ENCODE measurements around the gene FANCE. TPM values are rescaled to one million over a fixed set of nuclear protein-coding genes. Genes with fewer than 3 reads are reported as not detected.

FANCE gene, protein sequence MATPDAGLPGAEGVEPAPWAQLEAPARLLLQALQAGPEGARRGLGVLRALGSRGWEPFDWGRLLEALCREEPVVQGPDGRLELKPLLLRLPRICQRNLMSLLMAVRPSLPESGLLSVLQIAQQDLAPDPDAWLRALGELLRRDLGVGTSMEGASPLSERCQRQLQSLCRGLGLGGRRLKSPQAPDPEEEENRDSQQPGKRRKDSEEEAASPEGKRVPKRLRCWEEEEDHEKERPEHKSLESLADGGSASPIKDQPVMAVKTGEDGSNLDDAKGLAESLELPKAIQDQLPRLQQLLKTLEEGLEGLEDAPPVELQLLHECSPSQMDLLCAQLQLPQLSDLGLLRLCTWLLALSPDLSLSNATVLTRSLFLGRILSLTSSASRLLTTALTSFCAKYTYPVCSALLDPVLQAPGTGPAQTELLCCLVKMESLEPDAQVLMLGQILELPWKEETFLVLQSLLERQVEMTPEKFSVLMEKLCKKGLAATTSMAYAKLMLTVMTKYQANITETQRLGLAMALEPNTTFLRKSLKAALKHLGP
- total RNA-seq, result 10 to 100 TPM; 22.2 to 23.1 TPM

DNA sequence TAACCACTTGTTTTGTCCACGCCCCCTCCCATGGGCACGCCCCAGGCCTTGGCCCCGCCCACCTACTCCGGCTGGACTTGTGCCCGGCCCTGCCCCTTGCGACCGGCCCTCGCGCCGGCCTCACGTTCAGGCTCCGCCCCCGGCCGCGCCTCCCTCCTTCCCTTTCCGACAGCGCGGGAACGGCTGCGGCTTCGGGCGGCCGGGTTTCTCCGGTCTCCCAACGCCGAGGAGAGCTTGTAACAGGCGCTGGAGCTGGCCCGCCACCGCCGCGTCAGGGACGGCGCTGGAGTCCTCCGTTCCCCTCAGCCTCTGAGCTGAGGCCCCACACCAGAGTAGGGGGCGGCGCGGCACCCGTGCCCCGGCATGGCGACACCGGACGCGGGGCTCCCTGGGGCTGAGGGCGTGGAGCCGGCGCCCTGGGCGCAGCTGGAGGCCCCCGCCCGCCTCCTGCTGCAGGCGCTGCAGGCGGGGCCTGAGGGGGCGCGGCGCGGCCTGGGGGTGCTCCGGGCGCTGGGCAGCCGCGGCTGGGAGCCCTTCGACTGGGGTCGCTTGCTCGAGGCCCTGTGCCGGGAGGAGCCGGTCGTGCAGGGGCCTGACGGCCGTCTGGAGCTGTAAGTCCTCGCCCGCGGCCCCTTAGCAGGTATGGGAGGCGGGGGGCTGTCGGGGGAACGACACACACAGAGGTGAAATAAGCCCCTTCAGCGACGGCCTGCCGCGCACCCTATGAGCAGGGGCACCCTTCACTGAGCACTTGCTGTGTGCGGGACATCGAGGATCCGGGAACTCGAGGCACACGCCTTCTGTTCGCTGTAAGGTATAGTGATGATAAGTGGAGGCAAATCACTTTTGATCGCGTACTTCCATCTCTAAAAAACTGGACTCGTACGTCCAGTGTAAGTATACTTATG lies at the start of gene FANCE:
Gene FANCE, plus strand, starts transcription at position 156 of the 908 bp plus-strand sequence. Its CDS starts 208 bp downstream, at position 364.
- POLR2A ChIA-PET, result interaction anchor here (0.6 to 1.0 kb wide), 3 partner anchors 16 to 796 kb away, joined by 3 to 5 read pairs (median 3); partner anchors contain the start of genes RPL10A and ZNF76
- CTCF ChIA-PET, result interaction anchor here (1.5 to 7.2 kb wide), 5 partner anchors 15 to 155 kb away, joined by 6 to 104 read pairs (median 8); partner anchors contain the start of genes DEF6, PPARD and RPL10A

DNA sequence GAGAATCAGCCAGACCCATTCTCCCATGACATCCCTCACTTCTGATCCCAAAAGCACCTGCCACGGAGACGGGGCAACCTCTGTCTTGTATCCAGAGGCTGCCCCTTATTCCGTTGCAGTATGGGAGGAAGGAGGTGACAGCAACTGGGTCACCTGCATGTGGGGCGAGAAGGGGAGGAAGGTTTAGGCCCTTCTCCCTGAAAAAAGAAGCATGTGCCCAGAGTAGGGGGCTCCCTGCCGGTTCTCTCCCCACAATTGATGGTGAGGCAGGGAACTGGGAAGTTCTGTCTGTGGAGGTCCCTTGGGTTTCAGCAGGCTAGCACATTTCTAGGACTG lies 49.3 kb upstream of the FANCE start:
- POLR2A ChIA-PET, result no interaction called here
- CTCF ChIA-PET, result no interaction called here

DNA sequence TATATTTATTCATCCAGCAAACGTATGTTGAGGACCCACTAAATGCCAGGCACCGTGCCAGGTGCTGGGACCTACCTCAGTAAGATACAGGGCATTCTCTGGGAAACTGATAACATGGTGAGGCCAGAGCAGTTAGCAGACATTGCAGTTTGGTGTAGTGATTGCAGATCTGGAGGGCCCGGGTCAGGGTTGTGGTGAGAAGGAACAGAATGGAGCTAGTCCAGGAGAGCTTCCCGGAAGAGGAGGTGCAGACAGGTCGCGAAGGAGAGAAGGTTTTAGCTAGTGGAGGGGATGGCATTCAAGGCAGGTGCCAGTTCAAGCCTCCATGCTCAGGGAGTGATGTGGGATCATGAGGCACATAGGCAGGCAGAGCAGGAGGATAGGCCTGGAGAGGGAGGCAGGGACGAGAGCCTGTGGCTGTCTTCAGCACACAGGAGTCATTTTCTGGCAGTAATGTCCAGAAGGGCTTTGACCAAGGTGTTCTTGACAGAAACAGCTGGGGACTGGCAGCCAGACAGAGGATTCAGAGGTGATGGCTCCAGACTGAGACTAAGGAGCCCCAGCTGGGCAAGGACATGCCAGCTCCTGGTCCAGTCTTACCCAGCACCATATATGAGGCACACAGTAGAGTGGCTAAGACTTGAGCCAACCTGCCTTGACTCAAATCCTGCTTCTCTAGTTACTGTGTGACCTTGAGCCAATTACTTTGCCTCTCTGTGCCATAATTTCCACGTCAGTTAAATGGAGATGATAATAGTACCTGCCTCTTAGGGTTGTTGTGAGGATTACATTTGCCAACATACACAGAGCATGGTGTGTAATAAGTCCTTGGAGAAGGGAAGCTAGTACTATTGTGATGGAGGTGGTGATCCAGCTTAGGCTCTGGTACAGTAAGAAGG lies 48.3 kb upstream of the FANCE start:
- CTCF ChIA-PET, result interaction anchor here (1.4 kb wide), 1 partner anchor 61 kb away, joined by 4 read pairs; the partner anchor contains the start of gene PPARD
- POLR2A ChIA-PET, result no interaction called here

DNA sequence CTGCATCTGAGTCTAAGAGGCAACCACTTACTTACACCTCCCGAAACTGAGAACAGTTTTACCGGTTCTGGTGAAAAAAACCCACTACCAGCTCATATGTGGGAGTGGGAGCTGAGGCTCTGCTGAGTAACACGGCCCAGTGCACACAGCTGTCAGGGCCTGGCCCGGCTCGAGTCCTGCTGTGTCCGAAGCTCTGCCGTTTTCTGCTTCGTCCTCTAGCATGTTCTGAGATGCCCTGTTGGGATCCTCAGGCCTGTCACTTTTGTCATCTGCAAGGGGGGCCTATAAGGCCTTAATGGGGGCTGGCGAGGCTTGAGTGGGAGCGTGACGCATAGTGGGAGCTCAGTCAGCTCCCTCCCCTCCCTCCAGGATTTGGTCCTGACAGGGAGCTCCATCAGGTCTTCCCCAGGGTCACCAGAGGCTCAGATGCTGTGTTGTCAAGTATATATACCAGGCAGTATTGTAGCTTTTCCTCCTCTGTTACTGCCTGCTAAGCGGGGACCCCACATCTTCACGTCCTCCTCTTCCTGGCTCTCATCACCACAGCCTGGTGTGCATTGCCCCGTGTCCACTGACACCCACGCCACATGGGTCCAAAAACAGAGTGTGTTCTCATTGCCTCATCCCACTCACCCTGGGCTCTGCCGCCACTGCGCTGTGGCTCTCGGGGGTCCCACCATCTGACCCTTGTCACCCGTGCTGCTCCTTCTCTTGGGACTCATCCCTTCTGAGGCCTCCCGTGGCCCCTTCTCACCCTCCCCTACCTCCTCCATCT lies 45.2 kb upstream of the FANCE start:
- ChIA-PET CTCF (interaction anchor here (0.9 kb wide), 1 partner anchor 31 kb away, joined by 3 read pairs; no protein-coding TSS in a partner anchor), POLR2A (no interaction called here)

DNA sequence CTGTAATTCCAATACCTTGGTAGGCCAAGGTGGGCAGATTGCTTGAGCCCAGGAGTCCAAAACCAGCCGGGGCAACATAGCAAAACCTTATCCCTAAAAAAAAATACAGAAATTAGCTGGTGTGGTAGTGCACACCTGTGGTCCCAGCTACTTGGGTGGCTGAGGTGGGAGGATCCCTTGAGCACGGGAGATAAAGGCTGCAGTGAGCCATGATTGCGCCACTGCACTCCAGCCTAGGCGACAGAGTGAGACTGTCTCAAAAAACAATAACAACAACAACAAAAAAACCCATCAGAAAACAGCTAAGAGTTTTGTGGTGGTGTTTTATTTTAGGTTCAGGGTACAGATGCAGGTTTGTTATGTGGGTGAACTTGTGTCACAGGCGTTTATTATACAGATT lies 42.9 kb upstream of the FANCE start:
- CTCF ChIA-PET, result interaction anchor here (1.9 kb wide), 1 partner anchor 67 kb away, joined by 4 read pairs; the partner anchor contains the start of gene PPARD

DNA sequence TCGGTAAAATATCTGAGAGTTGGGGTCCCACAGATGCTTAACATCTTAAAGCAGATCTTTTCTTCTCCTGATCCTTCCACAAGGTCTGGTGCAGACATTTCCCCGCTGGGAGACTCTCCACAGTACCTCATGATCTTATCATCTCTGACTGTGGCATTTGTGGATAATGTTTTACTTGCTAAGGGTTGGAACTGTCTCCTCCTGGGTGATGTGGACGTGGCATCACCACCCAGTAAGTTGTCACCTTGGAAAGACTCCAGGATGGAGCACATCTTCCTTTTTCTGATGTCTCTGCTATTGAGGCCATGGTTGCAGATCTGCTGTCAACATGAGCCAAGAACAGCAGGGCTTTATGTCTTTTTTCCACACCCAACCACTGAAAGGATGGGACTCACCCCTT lies 42.0 kb upstream of the FANCE start:
- ChIA-PET POLR2A (no interaction called here), CTCF (no interaction called here)

More for the DNA sequence above, 42.9 kb upstream of the FANCE start:
- POLR2A ChIA-PET, result no interaction called here

DNA sequence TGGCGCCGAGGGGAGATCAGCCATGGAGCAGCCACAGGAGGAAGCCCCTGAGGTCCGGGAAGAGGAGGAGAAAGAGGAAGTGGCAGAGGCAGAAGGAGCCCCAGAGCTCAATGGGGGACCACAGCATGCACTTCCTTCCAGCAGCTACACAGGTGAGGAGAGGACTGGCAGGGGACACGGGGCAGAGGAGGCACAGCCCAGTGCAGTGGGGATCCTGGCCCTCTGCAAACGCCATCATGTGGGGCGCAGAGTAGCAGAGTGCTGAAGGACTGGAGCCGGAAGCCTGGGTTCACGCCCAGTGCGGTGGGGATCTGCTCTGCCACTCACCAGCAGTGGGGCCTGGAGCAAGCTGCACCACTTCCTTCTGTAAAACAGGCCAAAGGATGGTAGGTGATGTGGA lies 41.1 kb upstream of the FANCE start:
- ChIA-PET CTCF (interaction anchor here (0.9 kb wide), 1 partner anchor 9 kb away, joined by 3 read pairs; no protein-coding TSS in a partner anchor), POLR2A (no interaction called here)

DNA sequence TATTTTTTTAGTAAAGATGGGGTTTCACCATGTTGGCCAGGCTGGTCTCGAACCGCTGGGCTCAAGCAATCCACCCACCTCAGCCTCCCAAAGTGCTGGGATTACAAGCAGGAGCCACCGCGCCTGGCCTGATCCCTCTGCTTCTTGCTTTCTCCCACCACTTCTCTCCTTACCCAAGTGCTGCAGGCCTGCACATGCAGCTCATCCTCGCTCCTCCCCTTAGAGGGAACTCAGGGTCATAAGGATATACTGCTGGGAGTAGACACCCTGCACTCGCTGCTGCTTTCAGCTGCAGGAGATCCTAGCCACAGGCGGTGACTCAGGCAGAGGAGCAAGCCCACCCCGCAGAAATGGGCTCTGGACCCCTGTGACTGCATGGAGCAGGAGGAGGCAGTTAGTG lies 40.0 kb upstream of the FANCE start:
- ChIA-PET POLR2A (no interaction called here), CTCF (no interaction called here)

DNA sequence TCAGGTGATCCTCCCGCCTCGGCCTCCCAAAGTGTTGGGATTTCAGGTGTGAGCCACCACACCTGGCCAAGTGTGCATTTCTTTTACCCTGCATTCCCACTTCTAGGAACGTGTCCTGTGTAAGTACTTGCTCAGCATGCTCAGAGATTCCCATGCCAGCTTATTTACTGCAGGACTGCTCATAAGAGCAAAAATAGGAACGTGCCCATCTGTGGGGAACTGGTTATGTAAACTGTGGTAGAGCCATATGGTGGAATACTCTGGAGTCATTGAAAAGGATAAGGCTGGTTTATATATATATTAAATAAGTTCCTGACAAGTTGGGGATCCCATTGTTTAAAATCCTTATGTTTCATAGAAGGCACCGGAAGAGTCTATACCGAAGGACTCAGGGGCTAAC lies 38.2 kb upstream of the FANCE start:
- ChIA-PET CTCF (no interaction called here), POLR2A (interaction anchor here (0.6 kb wide), 1 partner anchor 1182 kb away, joined by 3 read pairs; no protein-coding TSS in a partner anchor)

DNA sequence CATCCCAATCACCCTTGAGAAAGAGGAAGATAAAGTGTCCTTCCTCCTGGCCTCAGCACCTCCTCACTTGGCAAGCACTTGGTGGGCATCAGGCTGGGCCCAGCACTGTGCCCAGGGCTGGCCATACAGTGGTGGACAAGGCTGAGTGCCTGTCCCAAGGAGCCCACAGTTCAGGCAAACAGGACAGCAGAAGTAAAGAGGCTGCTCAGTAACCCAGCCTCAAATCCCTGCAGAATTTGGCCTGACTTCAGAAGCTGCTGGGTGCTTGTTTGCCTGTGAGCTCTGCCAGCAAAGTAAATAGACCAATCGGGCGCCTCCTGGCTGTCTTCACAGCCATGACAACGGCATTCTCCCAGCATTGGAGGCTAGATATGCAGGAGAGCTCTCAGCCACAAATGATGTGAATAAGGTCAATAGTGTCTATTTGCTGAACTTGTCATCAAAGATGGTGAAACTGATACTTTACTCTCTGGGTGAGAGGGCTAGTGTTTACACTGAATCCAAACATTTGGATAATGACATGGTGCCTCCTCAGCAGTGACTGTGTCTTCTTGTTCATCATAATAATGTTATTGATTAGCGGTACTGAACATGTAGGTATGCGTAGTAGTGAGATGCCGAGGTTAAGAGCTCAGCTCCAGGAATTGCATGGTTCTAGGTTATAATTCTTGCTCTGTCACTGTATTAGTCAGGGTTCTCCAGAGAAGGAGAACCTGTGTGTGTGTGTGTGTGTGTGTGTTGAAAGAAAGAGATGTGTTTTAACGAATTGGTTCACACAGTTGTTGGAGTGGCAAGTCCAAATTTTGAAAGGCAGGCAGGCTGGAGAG lies 36.9 kb upstream of the FANCE start:
- CTCF ChIA-PET, result interaction anchor here (0.6 to 1.9 kb wide), 2 partner anchors 35 to 61 kb away, joined by 4 to 5 read pairs; no protein-coding TSS in a partner anchor
- POLR2A ChIA-PET, result interaction anchor here (0.6 to 0.7 kb wide), 2 partner anchors 72 to 119 kb away, joined by 3 to 5 read pairs; no protein-coding TSS in a partner anchor

DNA sequence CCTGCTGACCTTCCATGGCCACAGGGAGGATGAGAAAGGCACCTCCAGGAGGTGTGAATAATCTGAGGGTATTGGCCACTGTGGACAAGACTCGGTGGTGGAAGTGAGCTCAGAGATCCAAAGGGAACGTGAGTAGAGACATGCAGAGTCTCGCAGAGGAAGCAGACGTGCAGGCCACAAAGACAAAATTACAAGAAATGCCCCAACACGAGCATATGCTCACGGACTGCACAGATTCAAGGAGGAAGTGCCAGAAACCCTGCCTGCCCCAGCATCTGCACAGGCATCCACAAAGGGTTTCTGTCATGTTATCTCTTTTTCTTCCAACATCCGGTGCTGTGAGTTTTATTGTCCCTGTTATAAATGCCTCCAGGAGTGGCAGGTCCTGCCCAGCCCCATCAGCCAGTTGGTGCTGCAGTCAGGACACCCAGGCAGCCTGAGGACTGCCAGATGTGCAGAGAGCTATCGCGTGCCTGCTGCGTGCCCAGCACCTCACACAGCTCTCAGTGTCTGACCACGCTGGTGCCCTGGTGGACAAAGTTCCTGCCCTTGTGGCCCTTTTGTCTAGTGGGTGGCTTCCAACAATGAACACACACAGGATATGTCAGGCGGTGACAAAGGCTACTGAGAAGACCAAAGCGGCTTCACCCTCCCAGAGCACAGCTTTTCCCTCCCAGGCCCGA lies 34.0 kb upstream of the FANCE start:
- CTCF ChIA-PET, result interaction anchor here (1.5 kb wide), 1 partner anchor 75 kb away, joined by 3 read pairs; the partner anchor contains the start of gene PPARD
- POLR2A ChIA-PET, result no interaction called here

DNA sequence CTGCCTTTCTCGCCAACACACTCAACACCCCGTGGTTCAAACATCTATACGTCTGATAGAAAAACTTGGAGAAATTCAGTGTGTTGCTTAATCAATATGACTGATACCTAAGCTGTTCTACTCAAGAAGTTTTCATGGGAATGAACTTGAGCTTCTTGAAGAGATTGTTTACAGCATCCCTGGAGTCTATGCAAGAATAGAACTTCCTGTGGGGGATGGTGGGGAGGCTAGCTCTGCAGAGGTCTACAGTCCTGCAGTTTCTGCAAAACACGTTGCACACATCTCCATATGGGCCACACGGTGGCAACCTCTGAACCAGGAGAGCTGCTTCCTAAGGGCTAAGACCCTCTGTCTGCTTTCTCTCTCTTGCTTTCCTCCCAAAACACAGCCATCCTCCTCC lies 32.7 kb upstream of the FANCE start:
- POLR2A ChIA-PET, result no interaction called here
- CTCF ChIA-PET, result interaction anchor here (1.3 kb wide), 1 partner anchor 77 kb away, joined by 13 read pairs; the partner anchor contains the start of gene PPARD

DNA sequence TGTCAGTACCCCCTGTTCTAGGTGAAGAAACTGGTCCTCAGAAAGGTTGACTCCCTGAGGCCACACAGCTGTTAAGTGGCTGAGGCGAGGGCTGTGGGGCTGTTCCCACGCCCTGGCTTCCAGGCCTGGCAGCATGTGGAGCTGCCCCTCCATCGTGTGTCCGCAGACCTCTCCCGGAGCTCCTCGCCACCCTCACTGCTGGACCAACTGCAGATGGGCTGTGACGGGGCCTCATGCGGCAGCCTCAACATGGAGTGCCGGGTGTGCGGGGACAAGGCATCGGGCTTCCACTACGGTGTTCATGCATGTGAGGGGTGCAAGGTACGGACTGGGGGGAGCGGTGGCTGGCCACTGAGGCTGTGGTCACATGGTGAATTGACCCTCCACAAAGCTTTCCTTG lies 32.2 kb upstream of the FANCE start:
- CTCF ChIA-PET, result interaction anchor here (1.3 kb wide), 1 partner anchor 78 kb away, joined by 13 read pairs; the partner anchor contains the start of gene PPARD
- POLR2A ChIA-PET, result no interaction called here

DNA sequence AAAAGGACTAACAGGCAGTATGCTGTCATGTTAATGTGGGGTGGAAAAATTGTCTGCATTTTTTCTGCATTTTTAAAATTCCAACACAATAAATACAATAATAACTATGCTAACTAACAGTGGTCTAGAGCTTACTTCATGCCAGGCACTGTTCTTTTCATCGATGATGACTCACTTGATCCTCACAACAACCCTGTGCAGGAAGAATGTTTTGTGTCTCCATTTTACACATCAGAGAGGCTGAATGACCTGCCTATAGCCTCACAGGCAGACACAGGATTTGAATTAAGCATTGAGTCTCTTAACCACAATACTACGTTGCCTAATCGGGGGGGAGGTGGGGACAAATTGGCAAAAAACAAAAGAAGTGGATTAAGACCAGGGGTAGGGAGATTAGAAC lies 26.9 kb upstream of the FANCE start:
- ChIA-PET POLR2A (no interaction called here), CTCF (interaction anchor here (1.7 kb wide), 1 partner anchor 19 kb away, joined by 4 read pairs; no protein-coding TSS in a partner anchor)

DNA sequence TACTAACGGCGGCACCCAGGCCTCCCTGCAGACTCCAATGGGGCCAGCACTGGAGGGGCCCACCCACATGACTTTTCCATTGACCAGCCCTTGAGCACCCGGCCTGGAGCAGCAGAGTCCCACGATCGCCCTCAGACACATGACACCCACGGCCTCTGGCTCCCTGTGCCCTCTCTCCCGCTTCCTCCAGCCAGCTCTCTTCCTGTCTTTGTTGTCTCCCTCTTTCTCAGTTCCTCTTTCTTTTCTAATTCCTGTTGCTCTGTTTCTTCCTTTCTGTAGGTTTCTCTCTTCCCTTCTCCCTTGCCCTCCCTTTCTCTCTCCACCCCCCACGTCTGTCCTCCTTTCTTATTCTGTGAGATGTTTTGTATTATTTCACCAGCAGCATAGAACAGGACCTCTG lies 26.1 kb upstream of the FANCE start:
- ChIA-PET CTCF (no interaction called here), POLR2A (no interaction called here)

DNA sequence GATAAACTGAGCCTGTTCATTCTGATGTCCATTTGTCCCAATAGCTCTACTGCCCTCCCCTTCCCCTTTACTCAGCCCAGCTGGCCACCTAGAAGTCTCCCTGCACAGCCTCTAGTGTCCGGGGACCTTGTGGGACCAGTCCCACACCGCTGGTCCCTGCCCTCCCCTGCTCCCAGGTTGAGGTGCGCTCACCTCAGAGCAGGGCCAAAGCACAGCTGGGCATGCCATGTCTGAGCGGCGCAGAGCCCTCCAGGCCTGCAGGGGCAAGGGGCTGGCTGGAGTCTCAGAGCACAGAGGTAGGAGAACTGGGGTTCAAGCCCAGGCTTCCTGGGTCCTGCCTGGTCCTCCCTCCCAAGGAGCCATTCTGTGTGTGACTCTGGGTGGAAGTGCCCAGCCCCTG lies 24.7 kb upstream of the FANCE start:
- CTCF ChIA-PET, result no interaction called here
- POLR2A ChIA-PET, result no interaction called here
